ENCODE measurements around the gene CUBN.
"Not testable (repeated sequence)": the region's sequence is repeated elsewhere in the genome, so short reads cannot be mapped to it uniquely, and the experiment has no call there.

Gene CUBN

GRCh38 chr10:17141504-17142229, 12.1 kb upstream of the CUBN start:
- DNase-seq (ENCODE audit: low read depth): no peak

GRCh38 chr10:17140386-17140761, 10.8 kb upstream of the CUBN start:
- DNase-seq (ENCODE audit: low read depth): no peak

- DNase-seq (ENCODE audit: low read depth): no peak
Observed at GRCh38 chr10:17138460-17139042, 8.9 kb upstream of the CUBN start.

- peak; percentile 35 for DNase-seq (ENCODE audit: low read depth)
Observed at GRCh38 chr10:17134737-17135260, 5.2 kb upstream of the CUBN start.

GRCh38 chr10:17134282-17134681, 4.7 kb upstream of the CUBN start:
- DNase-seq (ENCODE audit: low read depth): no peak

GRCh38 chr10:17128261-17128660, 1.4 kb downstream of the CUBN start:
- DNase-seq (ENCODE audit: low read depth): no peak

GRCh38 chr10:17126327-17126726, 3.3 kb downstream of the CUBN start:
- no peak for DNase-seq (ENCODE audit: low read depth)

- no peak for DNase-seq (ENCODE audit: low read depth)
Observed at GRCh38 chr10:17125206-17125893, 4.3 kb downstream of the CUBN start.

- no peak for DNase-seq (ENCODE audit: low read depth)
Observed at GRCh38 chr10:17123961-17124360, 5.7 kb downstream of the CUBN start.

GRCh38 chr10:17122726-17123661, 6.6 kb downstream of the CUBN start:
- peak; percentile 89 for DNase-seq (ENCODE audit: low read depth)

GRCh38 chr10:17122052-17122451, 7.6 kb downstream of the CUBN start:
- DNase-seq (ENCODE audit: low read depth): peak; percentile 44

- DNase-seq (ENCODE audit: low read depth): no peak
Observed at GRCh38 chr10:17120694-17121093, 8.9 kb downstream of the CUBN start.

GRCh38 chr10:17119845-17120244, 9.8 kb downstream of the CUBN start:
- no peak for DNase-seq (ENCODE audit: low read depth)

- no peak for DNase-seq (ENCODE audit: low read depth)
Observed at GRCh38 chr10:17116193-17116592, 13.4 kb downstream of the CUBN start.

GRCh38 chr10:17115683-17116082, 13.9 kb downstream of the CUBN start:
- peak; percentile 70 for DNase-seq (ENCODE audit: low read depth)

GRCh38 chr10:17114878-17115444, 14.7 kb downstream of the CUBN start:
- DNase-seq (ENCODE audit: low read depth): not testable (repeated sequence)

GRCh38 chr10:17113889-17114540, 15.6 kb downstream of the CUBN start:
- DNase-seq (ENCODE audit: low read depth): peak; percentile 57

- DNase-seq (ENCODE audit: low read depth): peak; percentile 73
Observed at GRCh38 chr10:17113346-17113745, 16.3 kb downstream of the CUBN start.

GRCh38 chr10:17112566-17112965, 17.0 kb downstream of the CUBN start:
- no peak for DNase-seq (ENCODE audit: low read depth)

GRCh38 chr10:17109475-17110207, 20.0 kb downstream of the CUBN start:
- peak; percentile 76 for DNase-seq (ENCODE audit: low read depth)

Measured in EH (cell line).